A549 (cell line): ENCODE data around the gene ANKRD33B.

Experiments
- CBX8 ChIP-seq: fragments of 200-600 bp; sonication (generic); IDR thresholded peaks from 2 replicates; pipeline ENCODE4 v1.6.1; 2016
- CTCF ChIP-seq: fragments of >200 bp; sonication (Bioruptor Twin); formaldehyde crosslinking; IDR thresholded peaks from 3 replicates; pipeline ENCODE4 v1.5.1; 2016
- E2F6 ChIP-seq: IDR thresholded peaks from 2 replicates; pipeline ENCODE4 v1.6.1; 2012; ENCODE audit warnings: low read depth, borderline replicate concordance
- EHF ChIP-seq: fragments of 250-450 bp; sonication (Bioruptor Pico); IDR thresholded peaks from 2 replicates; pipeline ENCODE4 v1.5.0; 2020; ENCODE audit warnings: mild to moderate bottlenecking
- ELK1 ChIP-seq: fragments of 150-350 bp; IDR thresholded peaks from 2 replicates; pipeline ENCODE4 v1.6.1; 2014; ENCODE audit warnings: low read depth, mild to moderate bottlenecking, low read length
- EP300 ChIP-seq, 2 experiments: fragments of >200 bp; sonication (Bioruptor Twin); formaldehyde crosslinking; IDR thresholded peaks; 2 replicates in 1 of 2; 3 replicates in 1 of 2; pipeline ENCODE4 v1.6.1; 2016 to 2017
- HMGXB4 ChIP-seq: fragments of 250-450 bp; sonication (Bioruptor Pico); IDR thresholded peaks from 2 replicates; pipeline ENCODE4 v1.5.0; 2021; ENCODE audit warnings: mild to moderate bottlenecking, moderate library complexity, borderline replicate concordance
- MAFK ChIP-seq: fragments of 450-650 bp; IDR thresholded peaks from 2 replicates; pipeline ENCODE4 v1.6.1; 2014; ENCODE audit not compliant: partially characterized antibody
- POLR2A ChIP-seq: IDR thresholded peaks from 2 replicates; pipeline ENCODE4 v1.6.1; 2012; ENCODE audit warnings: mild to moderate bottlenecking, low read length
- RAD21 ChIP-seq, 2 experiments: fragments of >200 bp in 1 of 2; sonication (Bioruptor Twin) in 1 of 2; formaldehyde crosslinking in 1 of 2; IDR thresholded peaks in 1 of 2; conservative IDR thresholded peaks in 1 of 2; 2 replicates in 1 of 2; 3 replicates in 1 of 2; pipeline ENCODE4 v1.6.1; 2012 to 2018; ENCODE audit warnings: inconsistent platforms in 1 of 2
- REST ChIP-seq: fragments of 200-600 bp; sonication (generic); IDR thresholded peaks from 2 replicates; pipeline ENCODE4 v1.6.1; 2016; ENCODE audit warnings: antibody characterized with exemption, mild to moderate bottlenecking, moderate library complexity
- SMC3 ChIP-seq: fragments of >200 bp; sonication (Bioruptor Twin); formaldehyde crosslinking; IDR thresholded peaks from 3 replicates; pipeline ENCODE4 v1.6.1; 2018; ENCODE audit warnings: inconsistent platforms
- TFCP2L1 ChIP-seq: fragments of 250-450 bp; sonication (Bioruptor Pico); IDR thresholded peaks from 2 replicates; pipeline ENCODE4 v1.5.0; 2021; ENCODE audit warnings: mild to moderate bottlenecking

- no peak for TF ChIP-seq REST
- TF ChIP-seq CTCF, result no peak
- TF ChIP-seq SMC3, result no peak
- no peak for TF ChIP-seq RAD21 (conservative IDR thresholded peaks at IDR 0.05 in 1 of 2, IDR thresholded peaks at IDR 0.05 in 1 of 2)
- TF ChIP-seq E2F6, result no peak
- TF ChIP-seq HMGXB4, result no peak
- no peak for TF ChIP-seq ELK1
- no peak for TF ChIP-seq TFCP2L1
- TF ChIP-seq POLR2A, result no peak
- TF ChIP-seq MAFK, result peak; percentile 95
- no peak for TF ChIP-seq EHF
- no peak for TF ChIP-seq EP300 (IDR thresholded peaks at IDR 0.05)
- no peak for TF ChIP-seq CBX8
Observed at GRCh38 chr5:10592601-10593000, 28.7 kb downstream of the ANKRD33B start.
